ENCODE results near the gene STH.

Gene STH

GRCh38 chr17:45977506-45977824 is 21.6 kb upstream of the STH start:
- DNase-seq (ENCODE audit: extremely low read depth, low read depth): no peak
- TF ChIP-seq CTCF (IDR thresholded peaks at IDR 0.05; ENCODE audit: low read depth, low read length, missing control alignments): no peak
- H3K4me3 ChIP-seq (replicated peaks; ENCODE audit: low read depth, low read length): no peak overlapping the region

GRCh38 chr17:45977976-45978626 is 20.9 kb upstream of the STH start:
- no peak for DNase-seq (ENCODE audit: extremely low read depth, low read depth)
- TF ChIP-seq CTCF (IDR thresholded peaks at IDR 0.05; ENCODE audit: low read depth, low read length, missing control alignments): no peak
- no peak overlapping the region for H3K4me3 ChIP-seq (replicated peaks; ENCODE audit: low read depth, low read length)

GRCh38 chr17:45979137-45979536 is 19.9 kb upstream of the STH start:
- no peak for DNase-seq (ENCODE audit: extremely low read depth, low read depth)
- TF ChIP-seq CTCF (IDR thresholded peaks at IDR 0.05; ENCODE audit: low read depth, low read length, missing control alignments): no peak
- H3K4me3 ChIP-seq (replicated peaks; ENCODE audit: low read depth, low read length): no peak overlapping the region

GRCh38 chr17:45980855-45981254 is 18.2 kb upstream of the STH start:
- no peak overlapping the region for H3K4me3 ChIP-seq (replicated peaks; ENCODE audit: low read depth, low read length)
- no peak for DNase-seq (ENCODE audit: extremely low read depth, low read depth)
- no peak for TF ChIP-seq CTCF (IDR thresholded peaks at IDR 0.05; ENCODE audit: low read depth, low read length, missing control alignments)

- H3K4me3 ChIP-seq (replicated peaks; ENCODE audit: low read depth, low read length): no peak overlapping the region
- no peak for TF ChIP-seq CTCF (IDR thresholded peaks at IDR 0.05; ENCODE audit: low read depth, low read length, missing control alignments)
- DNase-seq (ENCODE audit: extremely low read depth, low read depth): no peak
Observed at GRCh38 chr17:45981306-45981705, 17.7 kb upstream of the STH start.

- no peak for TF ChIP-seq CTCF (IDR thresholded peaks at IDR 0.05; ENCODE audit: low read depth, low read length, missing control alignments)
- DNase-seq (ENCODE audit: extremely low read depth, low read depth): no peak
- no peak overlapping the region for H3K4me3 ChIP-seq (replicated peaks; ENCODE audit: low read depth, low read length)
Observed at GRCh38 chr17:45982791-45983613, 16.0 kb upstream of the STH start.

Measured in HFF-Myc (cell line).